Activated CD4-positive, alpha-beta T cell treated with anti-CD3 and anti-CD28 coated beads, Interleukin-2, Interleukin-6, amounts not matched to agents 100 ng/mL and 50 ng/mL, durations not matched to agents 16 hours and 8 hours (primary cell): Measurements from ENCODE around the gene BCKDHB.

Experiments
- DNase-seq: peaks from one replicate; pipeline ENCODE4 v3.0.0-alpha.2; 2020

The BCKDHB gene

DNA sequence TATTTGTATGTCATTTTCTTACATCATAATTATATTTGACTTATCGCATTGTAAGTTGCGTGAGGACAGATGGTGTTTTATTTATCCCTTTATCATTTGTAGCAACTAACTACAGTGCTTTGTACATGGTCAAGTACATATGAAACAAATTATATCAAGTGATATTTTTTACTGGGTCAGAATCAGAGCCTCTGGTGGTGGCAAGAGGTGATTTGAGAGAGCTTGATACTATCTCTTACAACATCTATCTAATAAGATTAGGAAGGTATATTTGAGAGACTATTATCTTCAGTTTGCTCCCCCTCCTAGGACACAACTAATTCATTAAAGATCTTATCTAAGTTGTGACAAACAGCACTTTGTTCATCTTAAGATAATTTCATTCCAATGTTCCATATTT lies 47.7 kb downstream of the BCKDHB start:
- DNase-seq, result no peak

DNA sequence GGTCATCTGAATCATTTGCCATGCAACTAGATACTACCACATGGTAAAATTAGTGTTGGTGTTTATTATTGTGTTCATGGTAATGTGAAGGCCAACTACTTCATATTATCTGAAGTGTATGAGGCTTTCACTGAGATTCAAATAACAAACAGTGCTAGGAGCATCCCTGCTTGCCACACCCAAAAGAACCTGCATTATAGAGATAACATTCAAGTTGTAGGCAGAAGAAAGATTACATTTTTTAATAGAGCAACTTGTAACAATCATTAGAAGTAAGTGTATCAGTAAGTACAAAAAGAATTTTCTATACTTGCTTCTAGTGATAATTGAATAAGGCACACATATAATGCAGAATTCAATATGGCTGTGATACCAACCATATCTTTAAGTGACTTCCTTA lies 49.8 kb downstream of the BCKDHB start:
- no peak for DNase-seq

DNA sequence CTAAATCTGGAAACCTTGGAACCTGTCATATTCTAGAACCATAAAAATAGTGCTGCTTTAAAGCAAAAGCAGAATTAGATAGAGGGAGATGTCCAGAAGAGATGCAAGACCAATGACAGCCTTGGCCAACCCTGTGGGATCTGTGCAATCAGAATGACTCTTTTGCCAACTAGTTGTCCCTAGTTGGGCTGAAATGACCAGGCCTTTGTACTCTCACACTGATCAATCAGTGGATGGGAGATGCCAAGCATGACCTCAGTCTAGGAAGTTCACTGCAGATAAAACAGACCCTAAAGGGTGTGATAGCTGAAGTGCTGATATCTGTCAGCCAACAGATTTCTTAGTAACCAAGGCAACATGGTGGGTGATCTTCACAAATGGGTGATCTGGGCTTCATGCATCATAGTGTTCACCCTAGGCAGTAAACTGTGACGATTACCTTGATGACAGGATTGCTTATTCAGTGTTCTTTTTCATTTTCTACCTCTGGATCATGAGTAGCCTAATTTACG lies 52.1 kb downstream of the BCKDHB start:
- DNase-seq, result no peak

DNA sequence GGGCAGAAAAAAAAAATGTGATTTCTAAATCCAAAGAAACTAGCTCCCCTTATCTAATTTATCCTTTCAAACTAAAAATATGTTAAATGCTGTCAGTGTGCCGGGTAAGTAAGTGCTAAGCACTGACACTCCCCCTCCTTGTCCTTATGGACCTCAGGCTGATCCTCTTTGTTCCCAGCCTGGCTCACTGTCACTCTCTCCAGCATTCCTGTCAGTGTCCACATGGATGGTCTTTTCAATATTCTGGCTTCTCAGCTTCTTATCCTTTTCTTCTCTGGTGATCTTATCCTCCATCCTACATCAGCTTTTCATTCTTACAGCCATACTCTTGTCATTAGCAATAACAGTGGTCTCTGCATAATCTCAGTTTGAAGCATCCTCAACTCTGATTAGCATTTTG lies 55.0 kb downstream of the BCKDHB start:
- DNase-seq, result no peak

DNA sequence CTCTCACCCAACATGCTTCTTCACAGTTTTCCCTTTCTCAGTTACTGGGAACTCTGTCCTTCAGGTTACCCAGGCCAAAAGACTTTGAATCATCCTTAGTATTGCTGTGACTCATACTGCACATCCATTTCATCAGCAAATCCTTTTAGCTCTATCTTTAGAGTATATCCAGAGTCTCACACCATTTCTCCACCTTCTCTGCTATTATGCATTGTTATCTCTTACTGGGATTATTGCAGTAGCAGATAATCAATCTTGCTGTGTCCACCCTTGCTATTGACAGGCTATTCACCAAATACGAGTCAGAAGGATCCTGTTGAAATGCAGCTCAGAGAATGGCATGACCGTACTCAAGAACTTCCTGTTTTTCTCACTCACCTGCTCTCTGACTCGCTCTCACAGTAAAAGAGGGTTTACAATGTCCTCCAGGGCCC lies 57.3 kb downstream of the BCKDHB start:
- DNase-seq, result peak; percentile 60

DNA sequence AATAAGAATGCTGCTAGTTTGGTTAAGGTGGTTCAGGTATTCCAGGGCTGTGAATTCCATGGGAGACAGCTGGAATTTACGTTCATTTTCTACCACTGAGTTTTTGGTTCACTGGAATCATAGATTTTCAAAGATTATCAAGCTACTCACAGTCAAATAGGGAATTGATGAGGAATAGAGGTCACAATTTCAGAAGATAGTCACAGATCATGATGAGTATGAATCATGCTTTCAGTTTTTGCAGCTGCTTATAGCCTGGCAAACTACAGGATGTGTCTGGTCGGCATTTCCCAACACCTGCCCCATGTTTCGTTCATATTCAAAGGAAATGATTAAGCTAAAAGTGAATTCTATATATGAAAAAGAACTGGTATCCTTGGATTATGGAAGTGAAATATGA lies 58.7 kb downstream of the BCKDHB start:
- DNase-seq, result peak; percentile 84

DNA sequence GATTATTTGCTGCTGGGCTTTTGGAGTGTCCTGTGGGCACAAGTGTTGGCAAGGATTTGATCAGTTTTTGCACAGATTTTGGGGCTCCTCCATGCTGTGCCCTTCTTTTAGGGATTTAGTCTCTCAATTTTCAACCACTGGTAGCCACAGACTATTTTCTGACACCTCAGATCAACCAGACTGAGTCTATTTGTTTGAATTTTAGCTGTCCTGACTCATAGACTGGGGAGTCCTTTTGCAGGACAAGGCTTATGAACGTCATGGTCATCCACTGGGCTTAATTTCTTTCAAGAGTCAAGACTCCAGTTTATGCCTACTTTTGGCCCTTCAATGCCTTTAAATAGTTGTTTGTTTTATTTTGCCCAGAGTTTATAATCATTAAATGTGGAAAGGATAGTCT lies 59.3 kb downstream of the BCKDHB start:
- peak; percentile 8 for DNase-seq

DNA sequence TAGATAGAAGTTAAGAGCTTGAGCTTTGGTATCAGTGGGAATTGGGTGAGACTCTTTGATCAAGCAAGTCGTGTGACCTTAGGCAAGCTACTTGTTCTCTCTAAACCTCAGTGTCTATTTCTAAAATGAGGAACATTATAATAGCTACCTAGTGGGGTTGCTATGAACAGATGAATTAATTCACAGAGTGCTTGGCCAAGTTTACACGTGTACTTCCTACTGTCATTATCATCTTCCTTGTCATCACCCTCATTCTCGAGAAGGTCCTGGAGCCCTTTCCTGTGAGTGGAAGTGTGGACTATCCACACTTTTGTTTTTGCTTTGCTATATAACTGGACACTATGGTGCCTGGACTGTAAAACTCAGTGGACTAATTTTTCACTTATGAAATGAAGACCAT lies 64.0 kb downstream of the BCKDHB start:
- DNase-seq, result no peak

DNA sequence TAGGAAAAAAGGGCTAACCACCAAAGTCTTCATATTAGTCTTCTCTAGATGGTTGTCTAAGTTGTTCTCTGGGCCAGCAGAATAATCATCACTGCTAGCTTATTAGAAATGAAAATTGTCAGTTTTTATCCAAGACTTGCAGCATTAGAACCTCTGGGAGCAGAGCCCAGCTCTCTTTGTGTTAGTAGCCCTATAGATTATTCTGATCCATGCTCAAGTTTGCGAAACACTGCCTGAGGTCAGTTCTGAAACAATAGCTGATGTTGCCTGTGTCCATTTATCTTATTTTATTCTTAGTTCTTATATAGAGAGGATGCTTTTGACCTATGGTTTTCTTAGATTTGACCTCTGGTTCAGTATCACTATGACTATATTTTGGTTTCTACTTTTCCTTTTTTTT lies 66.9 kb downstream of the BCKDHB start:
- no peak for DNase-seq

DNA sequence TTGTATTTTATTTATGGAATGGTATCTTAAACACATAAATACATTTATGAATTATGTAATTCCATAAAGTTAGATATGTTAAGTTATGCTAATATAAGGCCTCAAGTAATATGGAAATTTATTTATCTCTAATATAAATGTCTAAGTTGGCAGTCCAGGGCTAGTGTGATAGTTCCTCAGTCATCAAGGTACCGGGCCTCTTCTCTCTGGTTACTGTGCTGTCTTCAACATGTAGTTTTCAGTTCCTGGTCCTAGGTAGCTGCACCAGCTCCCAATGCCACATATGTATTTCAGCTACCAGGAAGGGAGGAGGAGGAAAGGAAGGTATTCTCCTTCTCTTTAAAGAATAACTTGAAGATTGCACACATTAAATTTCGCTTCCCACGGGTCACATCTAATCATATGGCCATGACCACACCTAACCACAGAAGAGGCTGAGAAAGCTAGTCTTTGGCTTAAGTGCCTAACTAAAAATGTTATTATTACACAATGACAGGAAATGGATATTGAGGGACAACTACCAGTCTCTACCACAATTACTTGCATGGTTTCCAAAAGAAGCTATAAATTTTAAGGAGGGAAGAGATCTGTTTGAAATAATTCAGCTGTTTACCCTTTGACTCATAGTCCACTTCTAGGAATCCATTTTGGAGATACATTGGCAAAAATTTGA lies 68.6 kb downstream of the BCKDHB start:
- DNase-seq, result no peak

DNA sequence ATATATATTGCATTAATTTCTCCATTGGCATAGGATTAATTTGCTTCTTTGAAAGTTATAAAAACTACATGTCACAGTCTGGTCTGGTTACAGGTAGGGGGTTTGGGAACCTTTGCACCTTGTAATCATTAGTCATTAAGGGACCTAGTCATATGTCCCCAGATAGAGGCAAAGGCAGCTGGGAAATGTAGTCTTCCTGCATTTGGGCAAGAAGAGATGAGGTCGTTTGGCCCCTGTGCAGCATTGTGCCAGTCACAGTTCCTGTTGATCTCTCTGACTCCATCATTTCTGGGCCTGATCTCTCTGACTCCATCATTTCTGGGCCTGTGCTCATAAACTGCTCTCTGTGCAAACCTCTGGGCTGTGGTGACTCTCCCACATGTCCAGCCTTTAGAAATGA lies 73.2 kb downstream of the BCKDHB start:
- DNase-seq, result peak; percentile 9

DNA sequence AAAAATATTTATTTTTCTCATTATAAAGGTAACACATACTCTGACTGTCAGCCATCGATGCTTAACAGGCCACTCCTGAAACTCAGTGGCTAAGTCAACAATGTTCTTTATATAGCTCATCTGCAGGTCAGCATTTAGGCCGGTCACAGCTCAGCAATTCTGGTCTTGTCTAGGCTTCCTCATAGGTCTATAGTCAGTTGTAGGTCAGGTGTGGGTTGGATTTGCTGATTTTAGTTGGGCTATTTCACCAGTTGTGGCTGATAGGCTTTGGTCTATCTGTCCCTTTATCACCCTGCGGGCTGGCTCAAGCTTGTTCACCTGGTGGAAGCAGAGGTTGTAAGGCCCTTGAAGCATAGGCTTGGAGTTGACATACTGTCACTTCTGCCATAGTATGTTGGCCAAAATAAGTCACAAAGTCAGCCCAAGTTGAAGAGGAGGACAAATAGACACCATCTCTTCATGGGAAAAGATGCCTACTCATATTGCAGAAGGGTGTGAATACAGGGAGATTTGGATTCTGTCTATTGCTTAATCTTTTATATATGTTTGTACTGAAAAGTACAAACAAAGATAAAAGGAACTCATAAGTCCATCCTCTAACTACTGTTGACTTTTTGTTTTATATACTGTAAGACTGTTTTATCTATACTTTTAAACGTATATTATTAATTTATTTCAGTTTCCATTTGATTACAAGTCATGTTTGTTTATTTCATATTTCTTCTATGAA lies 75.0 kb downstream of the BCKDHB start:
- DNase-seq, result no peak

DNA sequence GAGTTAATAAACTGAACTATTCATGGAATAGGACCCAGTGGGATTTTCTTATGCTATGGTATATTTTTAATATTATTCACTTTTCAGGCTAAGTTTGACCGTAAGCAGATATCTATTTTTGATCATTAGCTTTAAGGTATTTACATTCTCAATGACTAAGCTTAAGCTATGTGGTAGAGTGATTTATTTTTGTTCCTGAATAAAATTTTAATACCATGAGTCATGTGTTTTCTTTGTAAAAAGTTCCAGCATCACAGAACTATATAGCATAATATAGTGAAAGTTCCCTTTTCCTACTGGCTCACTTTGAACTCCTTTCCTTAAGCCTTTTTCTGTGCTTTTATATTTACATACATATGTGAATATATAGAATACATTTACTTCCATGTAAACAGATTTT lies 75.8 kb downstream of the BCKDHB start:
- no peak for DNase-seq

DNA sequence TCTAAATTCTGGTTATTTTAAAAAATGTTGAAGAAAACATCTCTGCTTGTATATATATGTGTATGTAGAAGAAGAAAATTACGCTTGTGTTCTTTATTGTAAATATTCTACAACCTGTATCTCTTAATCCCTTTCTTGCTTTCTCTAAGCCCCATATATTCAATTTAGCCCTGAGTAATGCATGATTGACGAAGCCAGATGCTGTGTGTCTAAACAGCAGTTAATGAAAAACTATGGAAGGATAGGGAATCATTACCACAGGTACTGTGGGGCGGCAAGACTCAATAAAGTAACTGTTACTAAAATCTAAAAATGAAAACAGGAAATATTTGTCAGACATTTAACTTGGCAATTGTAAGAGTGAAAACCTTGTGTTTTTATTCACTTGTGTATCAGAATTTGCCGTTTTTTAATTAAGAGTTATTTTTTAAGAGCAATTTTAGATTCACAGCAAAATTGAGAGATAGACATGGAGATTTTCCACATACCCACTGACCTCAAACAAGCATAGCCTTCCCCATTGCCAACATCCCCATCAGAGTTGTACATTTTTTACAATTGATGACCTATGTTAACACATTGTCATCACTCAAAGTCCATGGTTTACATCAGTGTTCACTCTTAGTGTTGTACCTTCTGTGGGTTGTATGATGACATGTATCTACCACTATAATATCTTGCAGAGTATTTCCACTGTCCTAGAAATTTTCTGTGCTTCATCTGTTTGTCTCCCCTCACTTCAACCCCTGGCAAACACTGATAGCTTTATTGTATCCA lies 76.7 kb downstream of the BCKDHB start:
- DNase-seq, result no peak

DNA sequence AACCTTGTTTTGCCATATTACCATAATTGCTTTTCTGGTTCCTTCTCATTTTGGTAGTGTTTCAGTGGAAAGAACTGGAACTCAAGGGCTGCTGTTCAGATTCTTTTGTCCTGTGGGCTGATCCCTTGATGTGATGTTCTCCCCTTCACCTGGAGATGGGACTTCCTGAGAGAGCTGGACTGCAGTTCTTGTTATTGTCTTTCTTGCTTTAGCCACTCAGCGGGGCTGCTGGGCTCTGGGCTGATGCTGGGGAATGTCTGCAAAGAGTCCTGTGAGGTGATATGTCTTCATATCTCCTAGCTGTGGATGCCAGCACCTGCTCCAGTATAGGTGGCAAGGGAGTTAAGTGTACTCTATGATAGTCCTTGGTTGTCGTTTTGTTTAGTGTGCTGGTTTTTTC lies 79.0 kb downstream of the BCKDHB start:
- DNase-seq, result no peak

DNA sequence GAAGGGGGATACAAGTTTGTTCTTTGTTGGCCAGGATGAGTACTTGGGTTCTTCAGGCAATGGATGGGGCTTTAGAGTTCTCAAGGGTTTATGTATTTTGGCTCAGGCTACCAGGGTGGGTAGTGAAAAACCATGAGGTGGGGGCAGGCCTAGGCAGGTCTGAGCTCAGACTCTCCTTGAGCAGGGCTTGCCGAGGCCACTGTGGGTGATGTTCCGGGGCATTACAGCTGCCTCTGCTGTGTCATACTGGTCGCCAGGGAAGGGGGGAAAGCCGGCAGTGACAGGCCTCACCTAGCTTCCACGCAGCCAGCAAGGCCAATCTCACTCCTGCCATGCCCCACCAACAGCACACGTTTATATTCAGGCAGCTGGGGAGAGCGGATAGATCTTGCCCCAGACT lies 79.6 kb downstream of the BCKDHB start:
- DNase-seq, result no peak

DNA sequence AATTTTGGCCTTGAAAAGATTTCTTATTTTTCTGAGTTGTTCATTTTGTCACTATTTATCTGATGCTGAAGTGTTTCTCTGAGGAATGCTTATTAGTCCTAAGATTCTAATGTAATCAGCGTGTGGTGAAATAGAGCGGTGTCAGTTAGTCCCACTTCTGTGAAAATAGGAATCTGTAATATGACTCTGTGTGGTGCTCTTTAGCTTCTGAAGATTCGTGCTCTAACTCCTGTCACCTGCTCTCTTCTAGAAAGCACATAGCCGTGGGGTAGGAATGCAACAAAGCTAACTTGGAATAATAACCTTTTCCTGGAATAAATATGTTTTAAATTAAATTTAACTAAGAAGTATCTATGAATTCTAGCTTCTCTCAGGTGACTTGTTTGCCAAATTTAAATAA lies 90.4 kb downstream of the BCKDHB start:
- no peak for DNase-seq

DNA sequence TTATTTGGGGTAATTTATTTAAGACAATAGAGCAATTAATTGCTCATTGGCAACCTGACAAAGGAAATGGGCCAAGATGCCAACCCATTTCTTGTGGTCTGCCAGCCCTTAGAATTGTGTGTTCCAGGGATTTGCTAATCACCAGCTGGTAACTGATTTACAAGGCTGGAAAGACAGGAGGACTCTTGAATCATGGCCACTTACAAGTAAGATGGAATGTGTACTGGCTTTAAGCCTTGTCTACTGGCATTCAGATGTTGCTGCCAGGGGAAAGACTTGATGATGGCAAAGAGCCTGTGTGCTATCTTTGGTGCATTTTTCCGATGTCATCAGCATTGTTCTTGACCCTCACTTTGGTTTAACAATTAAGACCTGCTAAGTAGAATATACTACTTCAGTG lies 91.0 kb downstream of the BCKDHB start:
- no peak for DNase-seq

DNA sequence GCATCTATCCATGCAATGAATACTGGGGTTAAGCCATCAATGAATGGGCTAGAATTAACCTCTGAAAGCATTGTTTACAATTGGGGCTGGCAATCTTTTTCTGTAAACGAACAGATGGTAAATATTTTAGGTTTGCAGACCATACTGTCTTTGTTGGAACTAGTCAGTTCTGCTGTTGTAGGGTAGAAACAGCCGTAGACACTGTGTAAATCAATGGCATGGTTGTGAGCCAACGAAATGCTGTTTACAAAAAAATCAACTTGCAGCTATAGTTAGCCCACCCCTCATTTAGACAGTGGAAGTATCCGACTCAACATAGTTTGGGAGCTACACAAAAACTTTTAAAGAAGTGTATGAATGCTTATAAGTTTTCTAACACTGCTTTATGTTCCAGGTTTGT lies 91.5 kb downstream of the BCKDHB start:
- no peak for DNase-seq

DNA sequence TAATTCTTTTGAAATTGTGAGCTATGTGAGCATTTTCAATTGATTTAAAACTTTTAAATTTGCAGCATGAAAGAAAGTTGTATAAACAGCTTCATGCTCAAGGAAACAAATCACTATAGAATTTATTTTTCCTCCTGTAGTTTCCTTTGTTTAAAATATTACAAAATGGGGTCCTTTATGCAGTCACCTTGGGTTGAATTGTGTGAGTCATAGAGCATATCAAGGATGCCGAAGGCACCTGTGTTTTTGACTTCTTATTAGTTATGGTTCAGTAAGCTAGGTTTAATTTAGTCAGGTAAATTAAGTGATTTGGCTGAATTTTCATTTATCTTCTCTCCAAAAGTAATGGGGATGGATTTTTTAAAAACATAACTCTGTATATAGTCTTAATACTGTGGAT lies 96.8 kb downstream of the BCKDHB start:
- no peak for DNase-seq

DNA sequence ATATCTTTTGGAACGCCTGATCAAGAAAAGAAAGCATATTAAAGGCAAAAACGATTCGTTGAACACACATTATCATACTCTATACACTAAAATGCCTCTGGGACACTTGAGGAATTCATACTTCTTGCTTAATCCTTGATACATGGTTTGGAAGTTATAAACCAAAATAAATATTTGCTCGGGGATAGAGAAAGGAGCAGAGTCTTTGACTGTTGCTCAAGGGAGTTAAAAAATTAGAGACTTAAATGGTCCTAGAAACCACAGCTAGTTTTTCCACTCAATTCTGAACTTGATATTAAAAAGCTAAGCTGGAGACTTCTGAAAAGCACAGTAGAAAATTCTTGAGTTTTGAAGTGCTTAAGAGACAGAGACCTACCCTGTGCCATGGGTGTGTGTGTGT lies 98.9 kb downstream of the BCKDHB start:
- DNase-seq, result no peak

DNA sequence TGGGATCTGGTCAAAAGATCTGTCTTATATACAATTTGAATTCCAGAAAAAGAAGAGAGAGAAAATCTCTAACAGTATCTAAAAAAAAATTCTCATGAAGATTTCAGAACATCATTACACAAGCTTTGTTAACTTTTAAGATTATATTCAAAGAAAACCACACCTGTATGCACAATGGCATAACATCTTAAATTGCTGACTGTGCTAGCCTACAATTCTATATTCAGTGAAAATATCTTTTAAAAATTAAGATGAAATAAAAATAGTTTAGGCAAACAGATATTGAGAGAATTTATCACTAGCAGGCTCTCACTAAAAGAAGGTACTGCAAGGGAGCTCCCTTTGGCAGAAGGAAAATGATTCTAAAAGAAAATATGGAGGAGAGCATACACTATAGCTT lies 100.3 kb downstream of the BCKDHB start:
- DNase-seq, result no peak

DNA sequence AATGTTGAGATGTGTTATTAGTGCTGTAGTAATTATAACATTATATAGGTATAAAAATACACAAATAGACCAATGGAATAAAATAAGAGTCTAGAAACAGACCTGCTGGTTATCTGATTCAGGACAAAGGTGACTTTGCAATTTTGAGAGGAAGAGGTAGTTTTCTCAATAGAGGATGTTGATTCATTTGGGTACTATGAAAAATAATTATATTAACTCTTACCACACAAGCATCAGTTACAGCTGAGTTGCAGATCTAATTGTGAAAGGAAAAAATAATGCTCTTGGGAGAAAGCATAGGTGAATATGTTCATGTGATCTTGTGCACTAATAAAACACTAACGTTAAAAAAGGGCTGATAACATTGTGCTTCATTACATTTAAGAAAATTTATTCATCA lies 103.0 kb downstream of the BCKDHB start:
- peak; percentile 10 for DNase-seq

DNA sequence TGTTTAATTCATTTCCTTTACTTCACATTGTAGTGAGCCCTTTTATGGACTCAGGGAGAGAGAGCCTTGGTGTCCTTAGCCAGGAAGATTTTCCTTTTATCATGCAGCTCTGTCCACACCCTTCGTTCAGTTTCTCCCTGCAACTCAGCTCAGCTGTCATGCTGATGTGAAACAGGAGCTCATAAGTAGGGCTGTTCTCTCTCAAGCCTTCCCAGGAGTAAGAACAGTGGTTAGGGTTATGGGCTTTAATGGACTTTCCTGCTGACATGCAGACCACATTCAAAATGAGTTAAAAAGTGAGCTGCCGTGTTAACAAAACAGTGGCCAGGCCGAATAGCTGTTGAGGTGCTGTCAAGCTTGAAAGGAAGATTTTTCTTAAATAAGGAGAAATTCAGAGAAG lies 104.1 kb downstream of the BCKDHB start:
- DNase-seq, result peak; percentile 4
